ENCODE measurements around the gene MAN2B1.
"Not testable (repeated sequence)": the region's sequence is repeated elsewhere in the genome, so short reads cannot be mapped to it uniquely, and the experiment has no call there.

MAN2B1 gene

GRCh38 chr19:12687496-12688196, 21.1 kb upstream of the MAN2B1 start, which contains the start of gene GNG14:
Gene GNG14 (plus strand): TSS chr19:12687998. CDS start chr19:12688049, 51 bp downstream.
- no peak for DNase-seq

GRCh38 chr19:12685831-12686230, 19.3 kb upstream of the MAN2B1 start:
- DNase-seq = no peak

- peak; percentile 80 to 98 (median 89) for DNase-seq
Observed at GRCh38 chr19:12681074-12681987, 14.8 kb upstream of the MAN2B1 start, which contains the start of gene DHPS. Gene DHPS (minus strand): TSS chr19:12681880. CDS start chr19:12681766, 114 bp downstream.

- DNase-seq = no peak
Observed at GRCh38 chr19:12680034-12680433, 13.5 kb upstream of the MAN2B1 start.

GRCh38 chr19:12678039-12678438, 11.5 kb upstream of the MAN2B1 start:
- DNase-seq = not testable (repeated sequence)

- DNase-seq = no peak
Observed at GRCh38 chr19:12676928-12677327, 10.4 kb upstream of the MAN2B1 start.

- peak; percentile 63 to 82 (median 71) for DNase-seq
Observed at GRCh38 chr19:12676384-12676792, 9.8 kb upstream of the MAN2B1 start.

GRCh38 chr19:12675940-12676339, 9.4 kb upstream of the MAN2B1 start:
- DNase-seq = no peak

GRCh38 chr19:12675399-12675798, 8.9 kb upstream of the MAN2B1 start:
- no peak for DNase-seq

GRCh38 chr19:12672744-12673143, 6.2 kb upstream of the MAN2B1 start:
- DNase-seq = no peak

GRCh38 chr19:12670159-12670928, 3.8 kb upstream of the MAN2B1 start:
- DNase-seq = no peak

- peak; percentile 41 to 81 (median 62) for DNase-seq
Observed at GRCh38 chr19:12669270-12670158, 3.0 kb upstream of the MAN2B1 start.

- peak; percentile 54 to 78 (median 69) for DNase-seq
Observed at GRCh38 chr19:12668932-12669269, 2.4 kb upstream of the MAN2B1 start.

- DNase-seq = no peak
Observed at GRCh38 chr19:12668346-12668745, 1.8 kb upstream of the MAN2B1 start.

GRCh38 chr19:12667731-12668302, 1.3 kb upstream of the MAN2B1 start:
- DNase-seq = no peak

- peak in 1 of 5 donors; percentile 25 for DNase-seq
Observed at GRCh38 chr19:12665671-12666264, 774 bp downstream of the MAN2B1 start.

GRCh38 chr19:12665281-12665573, 1.3 kb downstream of the MAN2B1 start:
- peak in 3 of 5 donors; percentile 29 to 78 (median 45) for DNase-seq

GRCh38 chr19:12664406-12665280, 1.9 kb downstream of the MAN2B1 start:
- DNase-seq = no peak

GRCh38 chr19:12660980-12661379, 5.6 kb downstream of the MAN2B1 start:
- no peak for DNase-seq

GRCh38 chr19:12657966-12658365, 8.6 kb downstream of the MAN2B1 start:
- no peak for DNase-seq

All from T-helper 1 cell (primary cell).